Measurements from ENCODE around the gene MLEC.

- no peak for TF ChIP-seq EZH2 (IDR thresholded peaks at IDR 0.05; ENCODE audit: insufficient read depth, poor library complexity, severe bottlenecking)
- TF ChIP-seq EZH2phosphoT487 (IDR thresholded peaks at IDR 0.05; ENCODE audit: insufficient read depth, low read depth): no peak
Measured at GRCh38 chr12:120689397-120690082, 2.6 kb downstream of the MLEC start.
